ENCODE data around the gene LIN28A.
"Not testable (repeated sequence)": the region's sequence is repeated elsewhere in the genome, so short reads cannot be mapped to it uniquely, and the experiment has no call there.

LIN28A gene, protein sequence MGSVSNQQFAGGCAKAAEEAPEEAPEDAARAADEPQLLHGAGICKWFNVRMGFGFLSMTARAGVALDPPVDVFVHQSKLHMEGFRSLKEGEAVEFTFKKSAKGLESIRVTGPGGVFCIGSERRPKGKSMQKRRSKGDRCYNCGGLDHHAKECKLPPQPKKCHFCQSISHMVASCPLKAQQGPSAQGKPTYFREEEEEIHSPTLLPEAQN

DNA sequence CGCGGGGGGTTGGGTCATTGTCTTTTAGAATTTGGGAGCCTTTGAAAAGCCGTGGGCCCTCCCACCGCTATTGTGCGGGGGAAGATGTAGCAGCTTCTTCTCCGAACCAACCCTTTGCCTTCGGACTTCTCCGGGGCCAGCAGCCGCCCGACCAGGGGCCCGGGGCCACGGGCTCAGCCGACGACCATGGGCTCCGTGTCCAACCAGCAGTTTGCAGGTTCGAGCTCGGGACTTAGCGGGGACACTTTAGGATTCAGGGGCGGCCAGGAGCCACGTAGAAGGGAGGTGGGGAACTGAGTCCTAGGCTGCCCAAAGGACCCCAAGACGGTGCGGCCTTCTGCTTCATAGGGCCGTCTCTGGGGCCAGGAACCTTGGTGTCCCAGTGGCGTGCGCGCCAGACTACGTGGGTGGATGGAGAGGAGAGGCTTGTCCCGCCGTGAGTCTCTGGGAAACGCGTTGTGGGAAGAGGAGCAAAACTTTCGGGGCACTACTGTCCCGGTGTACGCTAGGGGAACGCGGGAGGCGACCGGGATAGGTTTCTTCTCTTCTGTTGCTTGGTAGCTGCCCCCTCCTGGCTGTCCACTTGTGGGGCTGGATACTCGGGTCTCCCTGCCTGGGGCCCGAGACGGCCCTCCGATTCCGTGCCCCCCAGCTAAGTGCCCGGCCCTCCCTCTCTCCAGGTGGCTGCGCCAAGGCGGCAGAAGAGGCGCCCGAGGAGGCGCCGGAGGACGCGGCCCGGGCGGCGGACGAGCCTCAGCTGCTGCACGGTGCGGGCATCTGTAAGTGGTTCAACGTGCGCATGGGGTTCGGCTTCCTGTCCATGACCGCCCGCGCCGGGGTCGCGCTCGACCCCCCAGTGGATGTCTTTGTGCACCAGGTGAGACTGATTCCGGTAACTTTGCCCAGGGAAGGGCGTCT, at the start of gene LIN28A:
TSS of gene LIN28A (plus strand) at position 112 of the 918 bp plus-strand sequence. CDS start at position 187, 75 bp downstream.
- no peak for DNase-seq (ENCODE audit: low spot score)

DNA sequence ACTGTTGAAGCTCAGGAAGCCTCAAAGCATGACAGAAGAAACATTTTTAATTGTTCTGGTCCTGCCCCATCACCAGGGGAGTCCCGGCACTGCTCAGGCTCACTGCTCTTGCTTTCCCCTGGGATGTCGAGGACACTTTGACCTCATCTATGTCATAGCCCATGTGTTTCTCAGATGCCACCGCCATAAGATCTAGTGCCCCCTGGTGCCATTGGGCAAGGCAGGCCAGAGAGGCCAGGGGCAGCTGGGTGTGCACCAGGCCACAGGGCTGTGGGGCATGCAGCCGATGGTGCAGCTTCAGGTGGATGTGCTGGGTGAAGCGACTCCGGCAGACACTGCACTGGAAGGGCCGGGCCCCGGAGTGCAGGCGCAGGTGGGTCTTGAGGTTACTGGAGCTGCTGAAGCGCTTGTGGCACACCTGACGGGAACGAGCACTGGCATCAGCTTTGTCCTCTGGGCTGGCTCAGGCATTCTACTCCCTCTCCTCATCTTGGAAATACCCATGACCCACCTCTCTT, 49.0 kb upstream of the LIN28A start:
- no peak for DNase-seq (ENCODE audit: low spot score)

DNA sequence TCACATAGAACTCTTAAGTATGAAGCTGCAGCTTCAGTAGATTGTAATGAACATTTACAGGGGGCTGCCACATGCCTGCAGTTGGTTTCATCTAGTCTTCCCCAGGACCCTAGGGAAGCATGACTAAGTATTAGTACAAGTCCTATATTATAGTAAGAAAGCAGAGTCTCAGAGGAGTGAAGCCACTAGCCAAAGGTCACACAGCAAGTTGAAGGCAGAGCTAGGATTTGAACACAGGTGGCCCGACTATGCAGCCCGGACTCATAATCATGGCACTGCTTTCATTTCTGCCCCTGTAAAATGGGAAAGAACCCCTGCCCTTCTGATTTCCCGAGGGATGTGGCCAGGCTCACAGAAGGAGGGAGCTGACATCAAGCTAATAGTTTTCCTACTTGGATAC, 48.3 kb upstream of the LIN28A start:
- no peak for DNase-seq (ENCODE audit: low spot score)

DNA sequence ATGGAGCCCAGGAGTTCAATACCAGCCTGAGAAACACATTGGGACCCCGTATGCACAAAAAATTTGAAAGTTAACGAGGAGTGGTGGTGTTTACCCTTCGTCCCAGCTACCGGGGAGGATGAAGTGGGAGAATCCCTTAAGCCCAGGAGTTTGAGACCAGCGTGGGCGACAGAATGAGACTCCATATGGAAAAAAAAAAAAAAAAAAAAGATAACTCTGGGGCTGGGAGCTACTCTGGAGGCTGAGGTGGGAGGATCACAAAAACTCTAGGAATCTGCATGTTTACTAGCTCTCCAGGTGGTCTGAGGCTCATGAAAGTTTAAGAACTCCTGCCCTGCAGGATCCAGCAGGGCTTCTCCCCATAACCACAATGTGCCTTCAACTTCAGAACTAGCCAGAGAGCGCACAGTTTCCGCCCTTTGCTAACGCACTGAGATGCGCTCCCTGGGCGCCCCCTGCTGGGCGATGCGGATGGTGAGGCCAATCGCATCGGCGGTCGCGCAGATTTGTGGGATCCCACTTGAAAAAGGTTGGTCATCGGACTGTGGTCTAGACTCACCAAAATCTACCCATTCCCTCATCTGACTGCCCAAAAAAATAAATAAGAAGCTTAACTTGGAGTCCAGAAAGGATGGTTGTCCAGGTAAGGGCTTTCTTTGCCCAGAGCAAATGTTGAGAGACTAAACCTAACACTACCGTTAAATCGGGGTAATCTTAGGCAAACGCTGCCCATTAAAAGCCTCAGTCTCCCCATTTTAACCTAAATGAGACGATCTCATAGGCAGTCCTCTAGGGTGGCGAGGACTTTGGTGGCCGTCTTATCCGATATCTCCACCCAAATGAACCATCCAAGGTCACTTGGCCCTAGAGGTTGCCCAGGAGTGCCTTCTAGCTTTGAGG, 46.8 kb upstream of the LIN28A start:
- peak; percentile 87 for DNase-seq (ENCODE audit: low spot score)

DNA sequence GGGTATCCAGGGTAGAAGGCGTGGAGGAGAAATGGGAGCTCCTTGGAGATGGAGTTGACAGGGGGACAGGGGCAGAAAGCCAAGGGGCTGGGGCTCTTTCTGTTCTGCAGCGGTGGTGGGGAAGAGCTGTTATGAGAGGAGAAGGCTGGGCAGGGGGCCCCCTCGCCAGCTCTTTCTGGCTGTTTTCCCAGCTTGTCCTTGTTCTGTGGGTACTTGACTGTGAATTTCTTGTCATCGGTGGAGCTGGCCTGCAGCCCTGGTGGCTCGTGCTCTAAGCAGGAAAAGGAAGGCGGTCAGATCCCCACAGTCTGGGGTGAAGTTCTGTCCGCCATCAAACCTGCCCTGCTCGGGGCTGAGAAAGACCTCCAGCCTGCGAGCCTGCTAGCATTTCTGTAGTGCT, 45.7 kb upstream of the LIN28A start:
- DNase-seq (ENCODE audit: low spot score), result no peak

DNA sequence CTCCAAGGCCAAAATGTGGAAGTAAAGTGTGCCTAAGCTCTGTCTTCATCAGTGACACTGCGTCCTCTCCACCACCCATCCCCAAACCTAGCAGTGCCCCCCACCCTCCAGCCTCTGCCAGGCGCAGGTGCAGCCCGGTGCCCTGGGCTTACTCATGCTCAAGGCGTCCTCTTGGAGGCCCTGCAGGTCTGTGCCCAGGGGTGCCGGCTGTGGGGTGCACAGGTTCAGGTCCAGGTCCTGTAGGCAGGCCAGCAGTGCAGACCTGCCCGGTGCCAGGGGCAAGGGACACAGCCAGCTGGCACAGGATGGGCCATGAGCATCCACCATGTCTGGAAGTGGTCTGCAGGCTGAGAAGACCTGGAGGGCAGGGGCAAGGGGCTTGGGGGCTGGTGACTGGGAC, 43.2 kb upstream of the LIN28A start:
- no peak for DNase-seq (ENCODE audit: low spot score)

DNA sequence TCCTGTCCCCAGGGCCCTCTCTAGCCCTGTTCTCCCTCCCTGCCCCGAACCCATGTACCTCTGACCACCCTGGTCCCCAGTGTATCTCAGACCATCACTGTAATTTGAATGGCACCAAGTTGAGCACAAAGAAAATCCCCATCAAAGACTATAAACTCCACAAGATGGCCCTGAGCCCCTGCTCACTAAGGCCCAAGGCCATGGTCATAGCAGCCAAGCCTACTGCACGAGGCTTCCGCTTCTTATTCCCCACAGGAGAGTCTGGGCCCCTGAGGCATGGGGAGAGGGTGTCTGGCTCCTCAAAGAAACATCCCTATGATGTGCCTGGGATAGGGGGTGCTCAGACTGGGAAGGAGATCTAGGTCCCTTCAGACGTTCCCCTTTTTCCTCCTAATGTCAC, 42.6 kb upstream of the LIN28A start:
- no peak for DNase-seq (ENCODE audit: low spot score)

DNA sequence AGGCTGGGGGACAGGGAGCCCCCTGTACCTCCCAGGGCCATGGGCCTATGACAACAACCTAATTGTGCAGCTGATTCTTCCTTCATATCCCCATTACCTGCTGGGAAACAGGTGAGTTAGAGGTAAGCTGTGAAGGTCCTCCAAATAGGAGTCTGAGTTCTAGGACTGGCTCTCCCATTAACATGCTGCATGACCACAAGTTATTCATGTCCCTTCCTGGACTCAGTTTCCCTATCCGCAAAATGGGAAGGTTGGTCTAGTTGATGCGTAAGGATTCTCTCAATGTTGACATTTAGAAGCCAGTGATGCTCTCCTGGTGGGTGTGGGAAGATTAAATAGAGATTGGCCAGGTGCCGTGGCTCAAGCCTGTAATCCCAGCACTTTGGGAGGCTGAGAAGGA, 42.1 kb upstream of the LIN28A start:
- DNase-seq (ENCODE audit: low spot score), result no peak

DNA sequence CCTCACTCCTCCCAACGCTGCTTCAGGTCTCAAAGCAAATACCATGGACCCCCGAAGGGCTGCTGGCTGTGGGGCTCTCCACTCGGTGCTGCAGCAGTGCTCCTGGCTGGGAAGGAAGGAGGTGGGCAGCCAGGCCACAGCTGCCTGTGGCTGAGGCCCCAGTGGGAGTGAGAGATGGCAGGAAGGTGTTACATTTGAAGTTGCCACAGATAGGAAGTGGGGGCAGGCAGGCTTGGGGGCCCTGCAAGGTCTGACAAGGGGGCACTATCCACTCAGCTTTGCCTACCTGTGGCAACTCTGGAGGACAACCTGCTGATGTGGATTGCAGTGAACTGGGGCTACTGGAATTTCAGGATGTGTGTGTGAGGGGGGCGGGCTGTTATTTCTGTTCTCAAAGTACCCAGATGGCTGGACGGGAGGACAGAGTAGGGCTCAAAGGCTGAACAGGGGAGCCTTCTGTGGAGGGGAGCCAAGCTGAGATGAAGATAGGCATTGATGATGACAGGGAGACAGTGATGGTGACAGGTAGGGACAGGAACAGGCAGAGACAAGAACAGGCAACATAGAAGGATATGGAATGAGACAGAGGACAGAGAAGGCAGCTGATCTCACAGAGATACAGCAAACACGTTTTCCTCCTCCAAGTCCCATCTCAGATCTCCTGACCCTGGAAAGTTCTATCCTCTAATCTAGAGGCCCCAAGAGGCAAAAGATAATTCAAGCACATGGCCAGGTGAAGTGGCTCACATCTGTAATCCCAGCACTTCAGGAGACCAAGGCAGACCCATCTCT, 39.8 kb upstream of the LIN28A start:
- DNase-seq (ENCODE audit: low spot score), result no peak

DNA sequence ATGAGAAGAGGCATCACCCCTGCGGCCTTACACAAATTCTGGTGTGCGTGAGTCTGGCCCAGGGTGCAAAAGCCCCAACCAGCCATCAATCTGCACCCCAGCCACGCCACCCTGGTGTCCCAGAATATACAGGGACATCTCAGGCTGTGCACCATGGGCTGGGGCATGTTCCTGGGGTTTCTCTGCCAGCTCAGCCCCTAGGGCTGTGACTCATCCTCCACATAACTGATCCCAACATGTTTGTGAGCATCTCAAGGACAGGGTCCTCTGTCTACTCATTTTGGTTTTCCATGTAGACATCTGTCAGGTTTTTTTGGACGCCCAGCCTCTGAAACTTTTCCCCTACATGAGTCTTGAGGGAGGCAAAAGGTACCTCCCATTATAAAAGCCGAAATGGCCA, 38.6 kb upstream of the LIN28A start:
- no peak for DNase-seq (ENCODE audit: low spot score)

DNA sequence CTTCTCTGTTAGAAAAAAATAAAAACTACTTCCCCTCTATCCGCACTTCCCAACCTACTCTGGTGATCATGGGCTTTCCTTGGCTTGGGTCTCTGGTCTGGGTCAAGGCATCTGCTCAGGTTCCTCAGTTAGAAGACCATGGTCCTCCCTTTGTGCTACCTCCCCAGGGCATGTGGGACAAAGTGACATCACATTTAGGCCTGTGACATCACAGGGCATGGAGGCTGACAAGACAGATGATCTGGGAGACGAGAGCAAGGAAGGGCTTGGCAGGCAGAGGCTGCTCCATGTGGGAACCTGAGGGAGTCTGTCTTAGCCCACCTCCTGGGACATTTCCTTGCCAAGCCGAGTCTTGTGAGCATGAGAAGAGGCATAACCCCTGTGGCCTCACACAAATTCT, 38.0 kb upstream of the LIN28A start, which contains the start of gene ZNF683:
TSS of gene ZNF683 (minus strand) at position 140 of the 400 bp plus-strand sequence. CDS start 4,179 bp downstream, outside the sequence.
- not testable (repeated sequence) for DNase-seq (ENCODE audit: low spot score)

DNA sequence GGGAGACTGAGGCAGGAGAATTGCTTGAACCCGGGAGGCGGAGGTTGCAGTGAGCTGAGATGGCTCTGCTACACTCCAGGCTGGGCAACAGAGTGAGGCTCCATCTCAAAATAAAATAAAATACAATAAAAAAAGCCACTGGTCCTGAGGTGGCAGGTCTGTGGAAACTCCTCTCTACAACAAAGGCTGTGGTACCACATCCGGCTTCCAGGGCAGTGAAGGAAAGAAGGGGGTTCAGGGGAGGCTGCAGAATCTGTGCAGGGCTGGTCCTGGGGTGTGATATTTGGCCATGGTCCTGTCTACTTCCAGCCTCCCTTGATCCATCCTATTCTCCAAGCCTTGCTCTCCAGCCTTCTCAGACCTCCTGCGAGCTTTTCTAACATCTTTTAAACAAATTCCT, 37.3 kb upstream of the LIN28A start:
- no peak for DNase-seq (ENCODE audit: low spot score)

DNA sequence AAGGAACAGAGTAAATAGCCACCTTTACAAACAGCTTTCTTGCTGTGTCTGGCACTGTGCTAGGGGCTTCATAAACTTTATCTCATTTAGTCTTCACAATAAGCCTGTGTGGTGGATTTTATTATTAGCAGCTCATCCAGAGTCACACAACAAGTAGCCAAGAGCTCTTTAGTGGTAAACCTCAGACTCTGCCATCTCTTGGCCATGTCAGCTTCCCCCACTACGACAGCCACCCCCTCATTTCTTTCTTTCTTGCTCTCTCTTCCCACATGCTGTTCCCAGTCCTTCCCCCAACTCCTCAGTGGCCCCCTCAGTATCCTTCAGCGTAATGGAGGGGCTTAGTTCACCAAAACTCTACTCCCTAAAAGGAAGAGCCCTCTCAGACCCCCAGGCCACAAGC, 36.8 kb upstream of the LIN28A start:
- no peak for DNase-seq (ENCODE audit: low spot score)

DNA sequence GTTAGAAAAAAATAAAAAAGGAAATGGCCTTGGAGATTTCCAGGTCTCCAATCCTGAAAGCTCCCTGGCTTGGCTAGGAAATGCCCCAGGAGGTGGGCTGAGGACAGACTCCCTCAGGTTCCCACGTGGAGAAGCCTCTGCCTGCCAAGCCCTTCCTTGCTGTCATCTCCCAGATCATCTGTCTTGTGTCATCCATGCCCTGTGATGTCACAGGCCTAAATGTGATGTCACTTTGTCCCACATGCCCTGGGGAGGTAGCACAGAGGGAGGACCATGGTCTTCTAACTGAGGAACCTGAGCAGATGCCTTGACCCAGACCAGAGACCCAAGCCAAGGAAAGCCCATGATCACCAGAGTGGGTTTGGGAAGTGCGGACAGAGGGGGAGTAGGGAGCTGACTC, 36.3 kb upstream of the LIN28A start:
- DNase-seq (ENCODE audit: low spot score), result not testable (repeated sequence)

DNA sequence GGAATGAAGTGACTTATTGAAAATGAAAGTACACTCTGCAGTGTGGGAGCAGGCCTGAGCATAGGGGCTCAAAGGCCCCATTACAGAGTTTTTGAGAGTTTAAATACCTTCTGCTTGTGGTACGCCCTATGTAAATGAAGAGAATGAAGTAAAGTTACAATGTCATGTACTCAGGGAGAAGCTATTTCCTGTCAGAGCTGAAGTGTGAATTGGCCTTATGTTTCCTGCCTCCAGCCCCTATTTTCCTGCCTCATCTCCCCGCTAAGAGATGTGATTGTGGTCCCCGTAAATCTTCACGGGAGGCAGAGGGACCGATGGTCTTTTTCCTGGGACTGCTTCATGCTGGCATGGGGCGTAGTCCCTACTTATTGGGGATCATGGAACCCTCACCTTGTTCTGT, 35.5 kb upstream of the LIN28A start:
- no peak for DNase-seq (ENCODE audit: low spot score)

DNA sequence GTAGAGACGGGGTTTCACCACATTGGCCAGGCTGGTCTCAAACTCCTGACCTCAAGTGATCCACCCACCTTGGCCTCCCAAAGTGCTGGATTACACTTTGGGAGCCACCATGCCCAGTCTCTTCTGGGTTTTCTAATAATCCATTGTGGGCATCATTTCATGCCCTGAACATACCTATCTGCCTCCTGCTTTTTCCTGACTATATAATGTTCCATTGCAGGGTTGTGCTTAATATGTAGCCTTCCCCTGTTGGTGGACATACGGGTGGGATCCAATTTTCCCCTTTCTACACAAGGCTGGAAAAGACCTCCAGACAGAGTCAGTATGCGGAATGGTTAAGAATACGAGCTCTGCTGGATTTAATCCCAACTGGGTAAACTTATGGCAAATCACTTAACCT, 34.6 kb upstream of the LIN28A start:
- no peak for DNase-seq (ENCODE audit: low spot score)

DNA sequence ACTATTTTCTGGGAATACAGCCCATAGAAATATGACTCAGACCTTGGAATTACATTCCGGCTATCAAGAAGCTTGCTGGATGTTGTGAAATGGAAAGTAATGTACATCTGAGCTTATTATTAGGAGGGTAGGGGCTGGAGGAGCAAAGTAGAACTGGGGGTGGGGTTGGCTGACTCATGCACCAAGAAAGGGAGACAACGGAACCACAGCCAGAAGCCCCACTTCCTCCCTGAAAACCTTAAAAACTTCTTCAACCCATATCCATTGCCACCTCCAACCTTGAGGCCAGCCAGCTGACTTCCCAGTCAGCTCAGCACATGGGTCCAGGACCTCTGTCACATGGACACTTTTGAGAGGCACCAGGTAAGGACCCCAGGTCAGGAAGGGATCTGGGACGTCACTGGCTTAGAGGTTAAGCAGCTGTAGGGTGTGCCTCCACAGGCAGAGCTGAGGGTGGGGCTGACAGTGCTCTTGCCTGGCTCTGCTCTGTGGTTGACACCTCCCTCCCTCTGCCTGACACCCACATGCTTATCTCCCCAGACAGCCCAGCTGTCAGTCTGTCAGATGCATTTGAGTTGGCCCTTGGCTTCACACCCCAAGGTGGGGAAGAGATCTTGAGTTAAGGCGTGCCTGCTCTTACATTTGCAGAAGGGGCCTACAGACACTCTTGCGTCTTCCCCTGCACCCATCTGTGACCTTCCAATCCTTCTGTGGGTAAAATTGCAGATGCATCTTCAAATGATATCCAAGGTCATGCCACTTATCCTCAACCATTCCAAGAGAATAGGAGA, 32.3 kb upstream of the LIN28A start:
- DNase-seq (ENCODE audit: low spot score), result no peak

DNA sequence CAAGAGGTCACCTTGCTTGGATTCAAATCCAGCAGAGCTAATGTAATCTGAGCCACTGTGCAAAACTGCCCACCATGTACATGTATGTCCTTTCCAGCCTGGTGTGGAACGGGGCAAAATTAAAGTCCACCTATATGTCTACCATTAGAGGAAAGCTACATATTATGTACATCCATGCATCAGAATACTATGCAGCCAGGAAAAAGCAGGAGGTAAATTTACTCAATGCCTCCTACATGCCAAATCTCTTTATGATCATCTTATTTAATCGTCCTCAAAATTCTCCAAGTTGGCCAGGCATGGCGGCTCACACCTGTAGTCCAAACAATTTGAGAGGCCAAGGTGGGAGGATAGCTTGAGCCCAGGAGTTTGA, 31.8 kb upstream of the LIN28A start:
- no peak for DNase-seq (ENCODE audit: low spot score)

DNA sequence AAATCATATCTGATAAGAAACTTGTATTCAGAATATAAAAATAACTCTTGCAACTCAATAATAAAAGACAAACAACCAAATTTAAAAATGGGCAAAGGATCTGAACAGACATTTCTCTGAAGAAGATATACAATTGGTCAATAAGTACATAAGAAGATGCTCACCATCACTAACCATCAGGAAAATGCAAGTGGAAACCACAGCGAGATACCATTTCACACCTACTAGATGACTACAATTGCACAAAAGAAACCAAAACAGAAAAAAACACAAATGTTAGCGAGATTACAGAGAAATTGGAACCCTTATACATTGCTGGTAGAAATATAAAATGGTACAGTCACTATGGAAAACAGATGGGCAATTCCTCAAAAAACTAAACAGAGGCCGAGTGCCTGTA, 26.5 kb upstream of the LIN28A start:
- no peak for DNase-seq (ENCODE audit: low spot score)

DNA sequence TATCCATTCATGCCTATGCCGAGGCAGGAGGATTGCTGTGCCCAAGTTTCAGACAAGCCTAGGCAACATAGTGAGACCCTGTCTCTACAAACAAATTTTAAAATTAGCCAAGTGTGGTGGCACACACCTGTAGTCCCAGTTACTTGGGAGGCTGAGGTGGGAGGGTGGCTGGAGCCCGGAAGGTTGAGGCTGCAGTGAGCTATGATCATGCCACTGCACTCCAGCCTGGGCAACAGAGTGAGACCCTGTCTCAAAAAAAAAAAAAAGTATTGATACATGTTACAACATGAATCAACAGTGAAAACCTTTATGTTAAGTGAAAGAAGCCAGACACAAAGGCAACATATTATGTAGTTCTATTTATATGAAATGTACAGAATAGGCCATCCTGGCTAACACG, 25.6 kb upstream of the LIN28A start:
- not testable (repeated sequence) for DNase-seq (ENCODE audit: low spot score)

DNA sequence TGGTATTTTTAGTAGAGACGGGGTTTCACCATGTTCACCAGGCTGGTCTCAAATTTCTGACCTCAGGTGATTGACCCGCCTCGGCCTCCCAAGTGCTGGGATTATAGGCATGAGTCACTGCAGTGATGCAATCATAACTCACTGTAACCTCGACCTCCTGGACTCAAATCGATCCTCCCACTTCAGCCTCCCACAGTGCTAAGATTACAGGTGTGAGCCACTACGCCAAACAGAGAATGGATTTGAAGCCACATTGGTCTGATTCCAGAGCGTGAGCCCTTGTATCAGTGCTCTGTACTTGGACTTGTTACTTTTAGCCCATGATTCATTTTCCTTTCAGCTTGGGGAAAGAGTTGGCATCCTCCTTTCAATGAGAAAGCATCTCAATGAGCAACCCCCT, 23.2 kb upstream of the LIN28A start:
- DNase-seq (ENCODE audit: low spot score), result no peak
